Fibroblast of skin of scalp (primary cell): ENCODE results near the gene MYO9A.
A peak's percentile ranks its signal among the peaks of the same experiment; 100 is the strongest.
"Not testable (repeated sequence)": the region's sequence is repeated elsewhere in the genome, so short reads cannot be mapped to it uniquely, and the experiment has no call there.

Source experiments
- DNase-seq: peaks from one replicate; pipeline ENCODE4 v3.0.0-alpha.2; 2013

MYO9A gene

GRCh38 chr15:72034859-72035650 is 82.9 kb downstream of the MYO9A start:
- DNase-seq, result no peak

GRCh38 chr15:72034351-72034750 is 83.6 kb downstream of the MYO9A start:
- DNase-seq, result no peak

GRCh38 chr15:72033711-72034110 is 84.2 kb downstream of the MYO9A start:
- DNase-seq, result peak; percentile 41

- no peak for DNase-seq
Observed at GRCh38 chr15:72033285-72033684, 84.7 kb downstream of the MYO9A start.

- DNase-seq, result no peak
Observed at GRCh38 chr15:72021604-72022003, 96.3 kb downstream of the MYO9A start.

GRCh38 chr15:72020799-72021198 is 97.2 kb downstream of the MYO9A start:
- no peak for DNase-seq

- DNase-seq, result not testable (repeated sequence)
Observed at GRCh38 chr15:72014555-72014954, 103.4 kb downstream of the MYO9A start.

- DNase-seq, result no peak
Observed at GRCh38 chr15:72013703-72014102, 104.2 kb downstream of the MYO9A start.

GRCh38 chr15:72011302-72011942 is 106.5 kb downstream of the MYO9A start:
- DNase-seq, result no peak

- DNase-seq, result no peak
Observed at GRCh38 chr15:72009222-72009621, 108.7 kb downstream of the MYO9A start.

- no peak for DNase-seq
Observed at GRCh38 chr15:72006382-72006781, 111.6 kb downstream of the MYO9A start.

- DNase-seq, result no peak
Observed at GRCh38 chr15:72005483-72005882, 112.5 kb downstream of the MYO9A start.

GRCh38 chr15:71999807-72000206 is 118.1 kb downstream of the MYO9A start:
- no peak for DNase-seq

GRCh38 chr15:71998717-71999116 is 119.2 kb downstream of the MYO9A start:
- not testable (repeated sequence) for DNase-seq

GRCh38 chr15:71997691-71998090 is 120.3 kb downstream of the MYO9A start:
- DNase-seq, result no peak

GRCh38 chr15:71975816-71976150 is 142.2 kb downstream of the MYO9A start:
- no peak for DNase-seq

- no peak for DNase-seq
Observed at GRCh38 chr15:71974211-71974610, 143.7 kb downstream of the MYO9A start.

GRCh38 chr15:71973366-71973765 is 144.6 kb downstream of the MYO9A start:
- no peak for DNase-seq

- DNase-seq, result no peak
Observed at GRCh38 chr15:71971905-71972304, 146.0 kb downstream of the MYO9A start.

- no peak for DNase-seq
Observed at GRCh38 chr15:71970435-71970834, 147.5 kb downstream of the MYO9A start.

- no peak for DNase-seq
Observed at GRCh38 chr15:71962537-71962936, 155.4 kb downstream of the MYO9A start.

GRCh38 chr15:71957026-71957425 is 160.9 kb downstream of the MYO9A start:
- DNase-seq, result no peak

- no peak for DNase-seq
Observed at GRCh38 chr15:71951134-71951533, 166.8 kb downstream of the MYO9A start.

- DNase-seq, result peak; percentile 12
Observed at GRCh38 chr15:71945012-71945411, 172.9 kb downstream of the MYO9A start.
